ENCODE results near the gene EVL.
A peak's percentile ranks its signal among the peaks of the same experiment; 100 is the strongest.

Gene EVL

GRCh38 chr14:100065111-100065871 lies at the start of gene EVL:
Gene EVL, plus strand, starts transcription at chr14:100065422. Its CDS starts 79 bp downstream, at chr14:100065501.
- peak within 1 kb of the TSS; percentile 57 for H3K4me3 ChIP-seq
- H4K20me1 ChIP-seq = peaks cover 15% of the 10 kb centered on the region
- H3K4me2 ChIP-seq = peak within 1 kb of the TSS; percentile 92
- TF ChIP-seq Cebpa-rat (IDR thresholded peaks at IDR 0.05) = no peak
- peak within 1 kb of the TSS; percentile 87 for H3K27ac ChIP-seq
- H3K9ac ChIP-seq = peak within 1 kb of the TSS; percentile 75
- no peaks in the 10 kb centered on the region for H3K36me3 ChIP-seq
- peaks cover 87% of the 10 kb centered on the region for H3K4me1 ChIP-seq
- no peaks in the 10 kb centered on the region for H3K27me3 ChIP-seq
- H3K9me3 ChIP-seq = no peaks in the 10 kb centered on the region

GRCh38 chr14:100017553-100017952 lies 47.7 kb upstream of the EVL start:
- no peak for TF ChIP-seq Cebpa-rat (IDR thresholded peaks at IDR 0.05)
- peaks cover 8% of the 10 kb centered on the region for H3K9me3 ChIP-seq
- H3K4me2 ChIP-seq = no peak overlapping the region
- peaks cover 31% of the 10 kb centered on the region; the same call in 1 of the 2 replicates for H3K36me3 ChIP-seq
- no peaks in the 10 kb centered on the region for H3K27me3 ChIP-seq
- no peak overlapping the region for H3K9ac ChIP-seq
- peaks cover 20% of the 10 kb centered on the region for H3K4me1 ChIP-seq
- no peak overlapping the region for H3K4me3 ChIP-seq
- no peak overlapping the region for H3K27ac ChIP-seq
- peaks cover 87% of the 10 kb centered on the region for H4K20me1 ChIP-seq

GRCh38 chr14:100018054-100018453 lies 47.2 kb upstream of the EVL start:
- no peak overlapping the region for H3K9ac ChIP-seq
- H3K27ac ChIP-seq = no peak overlapping the region
- peaks cover 87% of the 10 kb centered on the region for H4K20me1 ChIP-seq
- peaks cover 17% of the 10 kb centered on the region for H3K4me1 ChIP-seq
- no peak overlapping the region for H3K4me2 ChIP-seq
- H3K9me3 ChIP-seq = peaks cover 6% of the 10 kb centered on the region
- peaks cover 28% of the 10 kb centered on the region; the same call in 1 of the 2 replicates for H3K36me3 ChIP-seq
- no peaks in the 10 kb centered on the region for H3K27me3 ChIP-seq
- TF ChIP-seq Cebpa-rat (IDR thresholded peaks at IDR 0.05) = no peak
- H3K4me3 ChIP-seq = no peak overlapping the region

GRCh38 chr14:100018482-100018881 lies 46.7 kb upstream of the EVL start:
- peaks cover 13% of the 10 kb centered on the region; the same call in 1 of the 2 replicates for H3K4me1 ChIP-seq
- peaks cover 87% of the 10 kb centered on the region for H4K20me1 ChIP-seq
- H3K4me2 ChIP-seq = no peak overlapping the region
- no peak overlapping the region for H3K27ac ChIP-seq
- peaks cover 24% of the 10 kb centered on the region; the same call in 1 of the 2 replicates for H3K36me3 ChIP-seq
- H3K9ac ChIP-seq = no peak overlapping the region
- no peak for TF ChIP-seq Cebpa-rat (IDR thresholded peaks at IDR 0.05)
- no peak overlapping the region for H3K4me3 ChIP-seq
- H3K9me3 ChIP-seq = peaks cover 2% of the 10 kb centered on the region
- H3K27me3 ChIP-seq = no peaks in the 10 kb centered on the region

- no peak overlapping the region for H3K27ac ChIP-seq
- TF ChIP-seq Cebpa-rat (IDR thresholded peaks at IDR 0.05) = no peak
- H3K4me3 ChIP-seq = no peak overlapping the region
These were observed 46.0 kb upstream of the EVL start for GRCh38 chr14:100019156-100019744.

GRCh38 chr14:100020629-100021028 lies 44.6 kb upstream of the EVL start:
- H3K4me3 ChIP-seq = no peak overlapping the region
- no peak overlapping the region for H3K27ac ChIP-seq
- H3K4me1 ChIP-seq = peaks cover 21% of the 10 kb centered on the region
- H4K20me1 ChIP-seq = peaks cover 100% of the 10 kb centered on the region
- H3K27me3 ChIP-seq = no peaks in the 10 kb centered on the region
- H3K9ac ChIP-seq = no peak overlapping the region
- no peak overlapping the region for H3K4me2 ChIP-seq
- H3K9me3 ChIP-seq = no peaks in the 10 kb centered on the region
- no peak for TF ChIP-seq Cebpa-rat (IDR thresholded peaks at IDR 0.05)
- peaks cover 15% of the 10 kb centered on the region; the same call in 1 of the 2 replicates for H3K36me3 ChIP-seq

More at GRCh38 chr14:100019156-100019744, 46.0 kb upstream of the EVL start:
- Histone ChIP-seq H3K36me3 (peaks cover 22% of the 10 kb centered on the region; the same call in 1 of the 2 replicates), H3K9me3 (no peaks in the 10 kb centered on the region), H3K4me1 (peaks cover 13% of the 10 kb centered on the region), H3K4me2 (no peak overlapping the region), H4K20me1 (peaks cover 93% of the 10 kb centered on the region), H3K27me3 (no peaks in the 10 kb centered on the region), H3K9ac (no peak overlapping the region)

GRCh38 chr14:100022772-100023451 lies 42.3 kb upstream of the EVL start:
- no peaks in the 10 kb centered on the region for H3K9me3 ChIP-seq
- H3K4me1 ChIP-seq = peaks cover 21% of the 10 kb centered on the region
- H3K4me2 ChIP-seq = no peak overlapping the region
- no peak overlapping the region for H3K4me3 ChIP-seq
- H3K27me3 ChIP-seq = no peaks in the 10 kb centered on the region
- peaks cover 100% of the 10 kb centered on the region for H4K20me1 ChIP-seq
- no peak overlapping the region for H3K27ac ChIP-seq
- no peak overlapping the region for H3K9ac ChIP-seq
- peaks cover 15% of the 10 kb centered on the region; the same call in 1 of the 2 replicates for H3K36me3 ChIP-seq
- no peak for TF ChIP-seq Cebpa-rat (IDR thresholded peaks at IDR 0.05)

- Histone ChIP-seq H3K4me2 (no peak overlapping the region), H4K20me1 (peaks cover 100% of the 10 kb centered on the region), H3K27me3 (no peaks in the 10 kb centered on the region), H3K36me3 (peaks cover 15% of the 10 kb centered on the region; the same call in 1 of the 2 replicates), H3K4me1 (peaks cover 27% of the 10 kb centered on the region), H3K9ac (no peak overlapping the region), H3K9me3 (no peaks in the 10 kb centered on the region; the same call in 1 of the 2 replicates), H3K27ac (no peak overlapping the region), H3K4me3 (no peak overlapping the region)
- no peak for TF ChIP-seq Cebpa-rat (IDR thresholded peaks at IDR 0.05)
These were observed 40.1 kb upstream of the EVL start for GRCh38 chr14:100025111-100025510.

- H4K20me1 ChIP-seq = peaks cover 100% of the 10 kb centered on the region
- H3K27me3 ChIP-seq = no peaks in the 10 kb centered on the region
- H3K4me2 ChIP-seq = no peak overlapping the region
- H3K27ac ChIP-seq = no peak overlapping the region
- no peak overlapping the region for H3K9ac ChIP-seq
- H3K4me3 ChIP-seq = no peak overlapping the region
- no peak for TF ChIP-seq Cebpa-rat (IDR thresholded peaks at IDR 0.05)
- H3K9me3 ChIP-seq = no peaks in the 10 kb centered on the region; the same call in 1 of the 2 replicates
- H3K4me1 ChIP-seq = peaks cover 40% of the 10 kb centered on the region
- H3K36me3 ChIP-seq = no peaks in the 10 kb centered on the region
These were observed 37.3 kb upstream of the EVL start for GRCh38 chr14:100027771-100028490.

All from BLaER1 (cell line).